ENCODE data around the gene ARL4C. TPM values are rescaled to one million over a fixed set of nuclear protein-coding genes. Genes with fewer than 3 reads are reported as not detected.

ARL4C gene
- total and polyA plus RNA-seq, 2 experiments from 2014 or later: 5.8 to 9.9 TPM

- TF ChIP-seq ZNF462 (CRISPR knock-in tag; IDR thresholded peaks at IDR 0.05) (no peak), ZNF331 (CRISPR knock-in tag; IDR thresholded peaks at IDR 0.05; ENCODE audit: low read depth) (no peak), ETS1 (IDR thresholded peaks at IDR 0.05) (no peak), CTCF (conservative IDR thresholded peaks at IDR 0.05; ENCODE audit: low read depth in 2 of 2) (no peak)
These were observed 24.7 kb upstream of the ARL4C start (continued) for GRCh38 chr2:234521536-234521935.

- no peaks in the 10 kb centered on the region for H4K20me1 ChIP-seq (replicated peaks; ENCODE audit: insufficient read depth)
- H3K4me3 Mint-ChIP-seq: no peak overlapping the region
- peaks cover 4% of the 10 kb centered on the region; the same call in 2 of the 3 replicates for H3K4me1 Mint-ChIP-seq
- H3K4me3 ChIP-seq: no peak overlapping the region
- peaks cover 9% of the 10 kb centered on the region; the same call in 2 of the 3 replicates for H3K9me3 Mint-ChIP-seq
- H3K36me3 Mint-ChIP-seq (ENCODE audit: low read depth): no peaks in the 10 kb centered on the region
- ATAC-seq (no peak), DNase-seq (ENCODE audit: low spot score) (no peak)
- no peak overlapping the region for H3K27ac ChIP-seq (ENCODE audit: low read depth)
- no peaks in the 10 kb centered on the region for H3K27me3 ChIP-seq (ENCODE audit: insufficient read depth)
- H3K27ac Mint-ChIP-seq: no peak overlapping the region
- no peak overlapping the region for H2AFZ ChIP-seq
- H3K9me2 ChIP-seq (ENCODE audit: insufficient read depth): no peaks in the 10 kb centered on the region
- no peaks in the 10 kb centered on the region for H3K36me3 ChIP-seq (ENCODE audit: insufficient read depth)
- H3K4me2 ChIP-seq: no peak overlapping the region
- H3K79me2 ChIP-seq (replicated peaks; ENCODE audit: insufficient read depth): no peaks in the 10 kb centered on the region
- H3F3A ChIP-seq (replicated peaks; ENCODE audit: low read depth): no peaks in the 10 kb centered on the region
- H3K4me1 ChIP-seq (ENCODE audit: insufficient read depth): no peaks in the 10 kb centered on the region
- peaks cover 6% of the 10 kb centered on the region for H3K27me3 Mint-ChIP-seq (ENCODE audit: insufficient read depth, low read depth, poor library complexity)
- no peak for TF ChIP-seq REST (IDR thresholded peaks at IDR 0.05; ENCODE audit: unreplicated experiment)
- TF ChIP-seq JUNB (IDR thresholded peaks at IDR 0.05; ENCODE audit: unreplicated experiment): no peak
- no peak for TF ChIP-seq CTCF (conservative IDR thresholded peaks at IDR 0.05; ENCODE audit: low read depth in 2 of 2)
- TF ChIP-seq ZNF331 (CRISPR knock-in tag; IDR thresholded peaks at IDR 0.05; ENCODE audit: low read depth): no peak
- TF ChIP-seq ZNF114 (CRISPR knock-in tag; IDR thresholded peaks at IDR 0.05): no peak
These were observed 22.2 kb upstream of the ARL4C start for GRCh38 chr2:234518986-234519642.

Measured in GM23338 (cell line).